Measurements from ENCODE around the gene CAPN1. TPM values are rescaled to one million over a fixed set of nuclear protein-coding genes. Genes with fewer than 3 reads are reported as not detected.
"Not testable (repeated sequence)": the region's sequence is repeated elsewhere in the genome, so short reads cannot be mapped to it uniquely, and the experiment has no call there.

The CAPN1 gene
- polyA plus RNA-seq, 2 donors: 323 to 450 TPM

- no peaks in the 10 kb centered on the region for H3K27me3 ChIP-seq (ENCODE audit: control insufficient read depth in 1 of 2, insufficient read depth in 2 of 2, low read length in 2 of 2)
- no peaks in the 10 kb centered on the region for H3K36me3 ChIP-seq (ENCODE audit: control insufficient read depth in 2 of 2, insufficient read depth in 2 of 2, low read length in 1 of 2)
- no peak overlapping the region for H3K27ac ChIP-seq (ENCODE audit: low read depth in 2 of 2, low read length in 1 of 2)
- H3K4me3 ChIP-seq (ENCODE audit: low read depth in 1 of 2, low read length in 2 of 2): no peak overlapping the region
- no peaks in the 10 kb centered on the region for H3K4me1 ChIP-seq (ENCODE audit: control insufficient read depth in 2 of 2, insufficient read depth in 2 of 2, low read length in 1 of 2)
- H3K9me3 ChIP-seq (ENCODE audit: control insufficient read depth in 2 of 2, insufficient read depth in 1 of 2, low read depth in 1 of 2, low read length in 1 of 2): no peaks in the 10 kb centered on the region
- 41 to 51% methylated on average over 4 of the region's 4 CpGs for WGBS, 2 donors
Observed at GRCh38 chr11:65243797-65244196, 62.1 kb downstream of the CAPN1 start.

DNA sequence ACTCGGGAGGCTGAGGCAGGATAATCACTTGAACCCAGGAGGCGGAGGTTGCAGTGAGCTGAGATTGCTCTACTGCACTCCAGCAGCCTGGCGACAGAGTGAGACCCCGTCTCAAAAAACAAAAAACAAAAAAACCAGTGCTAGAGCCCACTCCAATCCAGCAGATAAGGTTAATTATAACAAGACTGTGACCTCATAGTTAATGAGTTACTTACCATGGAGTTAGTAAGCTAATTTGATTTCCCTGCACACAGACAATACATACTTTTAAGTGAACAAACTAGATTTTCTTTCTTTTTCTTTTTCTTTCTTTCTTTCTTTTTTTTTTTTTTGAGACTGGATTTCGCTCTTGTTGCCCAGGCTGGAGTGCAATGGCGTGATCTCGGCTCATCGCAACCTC lies 63.3 kb downstream of the CAPN1 start:
- WGBS, 2 donors: 92 to 94% methylated on average over 8 of the region's 8 CpGs
- H3K36me3 ChIP-seq (ENCODE audit: control insufficient read depth in 2 of 2, insufficient read depth in 2 of 2, low read length in 1 of 2); H3K4me3 ChIP-seq (ENCODE audit: low read depth in 1 of 2, low read length in 2 of 2); H3K27me3 ChIP-seq (ENCODE audit: control insufficient read depth in 1 of 2, insufficient read depth in 2 of 2, low read length in 2 of 2); H3K4me1 ChIP-seq (ENCODE audit: control insufficient read depth in 2 of 2, insufficient read depth in 2 of 2, low read length in 1 of 2); H3K27ac ChIP-seq (ENCODE audit: low read depth in 2 of 2, low read length in 1 of 2); H3K9me3 ChIP-seq (ENCODE audit: control insufficient read depth in 2 of 2, insufficient read depth in 1 of 2, low read depth in 1 of 2, low read length in 1 of 2): not testable (repeated sequence)

GRCh38 chr11:65246506-65246905 lies 64.8 kb downstream of the CAPN1 start:
- 77 to 81% methylated on average over 5 of the region's 5 CpGs for WGBS, 2 donors
- H3K27me3 ChIP-seq (ENCODE audit: control insufficient read depth in 1 of 2, insufficient read depth in 2 of 2, low read length in 2 of 2): no peaks in the 10 kb centered on the region

GRCh38 chr11:65248184-65248710 lies 66.5 kb downstream of the CAPN1 start:
- not testable (repeated sequence) for H3K27me3 ChIP-seq (ENCODE audit: control insufficient read depth in 1 of 2, insufficient read depth in 2 of 2, low read length in 2 of 2); H3K36me3 ChIP-seq (ENCODE audit: control insufficient read depth in 2 of 2, insufficient read depth in 2 of 2, low read length in 1 of 2); H3K9me3 ChIP-seq (ENCODE audit: control insufficient read depth in 2 of 2, insufficient read depth in 1 of 2, low read depth in 1 of 2, low read length in 1 of 2); H3K27ac ChIP-seq (ENCODE audit: low read depth in 2 of 2, low read length in 1 of 2); H3K4me3 ChIP-seq (ENCODE audit: low read depth in 1 of 2, low read length in 2 of 2); H3K4me1 ChIP-seq (ENCODE audit: control insufficient read depth in 2 of 2, insufficient read depth in 2 of 2, low read length in 1 of 2)
- 81 to 83% methylated on average over 9 of the region's 9 CpGs for WGBS, 2 donors

More at GRCh38 chr11:65246506-65246905, 64.8 kb downstream of the CAPN1 start:
- Histone ChIP-seq H3K27ac (ENCODE audit: low read depth in 2 of 2, low read length in 1 of 2) (no peak overlapping the region), H3K9me3 (ENCODE audit: control insufficient read depth in 2 of 2, insufficient read depth in 1 of 2, low read depth in 1 of 2, low read length in 1 of 2) (no peaks in the 10 kb centered on the region), H3K4me3 (ENCODE audit: low read depth in 1 of 2, low read length in 2 of 2) (no peak overlapping the region), H3K36me3 (ENCODE audit: control insufficient read depth in 2 of 2, insufficient read depth in 2 of 2, low read length in 1 of 2) (no peaks in the 10 kb centered on the region), H3K4me1 (ENCODE audit: control insufficient read depth in 2 of 2, insufficient read depth in 2 of 2, low read length in 1 of 2) (no peaks in the 10 kb centered on the region)

DNA sequence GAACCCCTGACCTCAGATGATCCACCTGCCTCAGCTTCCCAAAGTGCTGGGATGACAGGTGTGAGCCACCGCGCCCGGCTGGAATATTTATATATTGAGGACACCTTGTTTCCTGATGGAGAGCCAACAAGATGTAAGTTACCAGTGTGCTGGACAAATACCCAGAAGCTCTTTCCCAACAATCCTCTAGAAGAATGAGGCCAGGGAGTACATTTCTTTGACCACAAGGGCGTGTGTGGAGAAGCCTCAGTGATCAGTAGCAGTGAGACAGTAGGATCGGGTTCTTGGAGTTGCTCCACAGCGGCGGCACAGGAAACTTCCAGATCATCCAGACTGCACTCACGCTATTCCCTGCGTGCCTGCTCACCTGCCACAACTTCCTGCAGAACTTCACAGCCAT lies 69.7 kb downstream of the CAPN1 start:
- Histone ChIP-seq H3K36me3 (ENCODE audit: control insufficient read depth in 2 of 2, insufficient read depth in 2 of 2, low read length in 1 of 2) (no peaks in the 10 kb centered on the region), H3K4me1 (ENCODE audit: control insufficient read depth in 2 of 2, insufficient read depth in 2 of 2, low read length in 1 of 2) (no peaks in the 10 kb centered on the region), H3K9me3 (ENCODE audit: control insufficient read depth in 2 of 2, insufficient read depth in 1 of 2, low read depth in 1 of 2, low read length in 1 of 2) (no peaks in the 10 kb centered on the region), H3K27ac (ENCODE audit: low read depth in 2 of 2, low read length in 1 of 2) (no peak overlapping the region), H3K4me3 (ENCODE audit: low read depth in 1 of 2, low read length in 2 of 2) (no peak overlapping the region), H3K27me3 (ENCODE audit: control insufficient read depth in 1 of 2, insufficient read depth in 2 of 2, low read length in 2 of 2) (no peaks in the 10 kb centered on the region)
- 83 to 87% methylated on average over 9 of the region's 9 CpGs for WGBS, 2 donors

DNA sequence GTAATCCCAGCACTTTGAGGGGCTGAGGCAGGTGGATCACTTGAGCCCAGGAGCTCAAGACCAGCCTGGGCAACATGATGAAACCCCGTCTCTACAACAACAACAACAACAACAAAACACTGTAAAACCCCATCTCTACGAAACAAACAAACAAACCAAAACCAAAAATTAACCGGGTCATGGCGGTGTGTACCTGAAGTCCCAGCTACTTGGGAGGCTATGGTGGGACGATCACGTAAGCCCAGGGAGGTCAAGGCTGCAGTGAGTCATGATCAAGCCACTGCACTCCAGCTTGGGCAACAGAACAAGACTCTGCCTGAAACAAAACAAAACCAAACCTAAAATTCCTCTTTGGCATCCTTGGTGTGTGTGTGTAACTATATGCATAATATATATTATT lies 73.0 kb downstream of the CAPN1 start:
- Histone ChIP-seq H3K4me1 (ENCODE audit: control insufficient read depth in 2 of 2, insufficient read depth in 2 of 2, low read length in 1 of 2) (no peaks in the 10 kb centered on the region), H3K27me3 (ENCODE audit: control insufficient read depth in 1 of 2, insufficient read depth in 2 of 2, low read length in 2 of 2) (no peaks in the 10 kb centered on the region), H3K27ac (ENCODE audit: low read depth in 2 of 2, low read length in 1 of 2) (no peak overlapping the region), H3K36me3 (ENCODE audit: control insufficient read depth in 2 of 2, insufficient read depth in 2 of 2, low read length in 1 of 2) (no peaks in the 10 kb centered on the region), H3K4me3 (ENCODE audit: low read depth in 1 of 2, low read length in 2 of 2) (no peak overlapping the region), H3K9me3 (ENCODE audit: control insufficient read depth in 2 of 2, insufficient read depth in 1 of 2, low read depth in 1 of 2, low read length in 1 of 2) (no peaks in the 10 kb centered on the region)
- WGBS, 2 donors: 70 to 75% methylated on average over 6 of the region's 6 CpGs

GRCh38 chr11:65258988-65259387 lies 77.3 kb downstream of the CAPN1 start:
- no peaks in the 10 kb centered on the region for H3K27me3 ChIP-seq (ENCODE audit: control insufficient read depth in 1 of 2, insufficient read depth in 2 of 2, low read length in 2 of 2)
- H3K9me3 ChIP-seq (ENCODE audit: control insufficient read depth in 2 of 2, insufficient read depth in 1 of 2, low read depth in 1 of 2, low read length in 1 of 2): no peaks in the 10 kb centered on the region
- H3K36me3 ChIP-seq (ENCODE audit: control insufficient read depth in 2 of 2, insufficient read depth in 2 of 2, low read length in 1 of 2): no peaks in the 10 kb centered on the region
- H3K4me3 ChIP-seq (ENCODE audit: low read depth in 1 of 2, low read length in 2 of 2): no peak overlapping the region
- peaks cover 0 to 2% of the 10 kb centered on the region in 2 donors for H3K4me1 ChIP-seq (ENCODE audit: control insufficient read depth in 2 of 2, insufficient read depth in 2 of 2, low read length in 1 of 2)
- no peak overlapping the region for H3K27ac ChIP-seq (ENCODE audit: low read depth in 2 of 2, low read length in 1 of 2)
- 79 to 82% methylated on average over 5 of the region's 5 CpGs for WGBS, 2 donors

GRCh38 chr11:65260302-65260701 lies 78.6 kb downstream of the CAPN1 start:
- H3K9me3 ChIP-seq (ENCODE audit: control insufficient read depth in 2 of 2, insufficient read depth in 1 of 2, low read depth in 1 of 2, low read length in 1 of 2): no peaks in the 10 kb centered on the region
- no peak overlapping the region for H3K4me3 ChIP-seq (ENCODE audit: low read depth in 1 of 2, low read length in 2 of 2)
- H3K27ac ChIP-seq (ENCODE audit: low read depth in 2 of 2, low read length in 1 of 2): no peak overlapping the region
- no peaks in the 10 kb centered on the region for H3K27me3 ChIP-seq (ENCODE audit: control insufficient read depth in 1 of 2, insufficient read depth in 2 of 2, low read length in 2 of 2)
- no peaks in the 10 kb centered on the region for H3K36me3 ChIP-seq (ENCODE audit: control insufficient read depth in 2 of 2, insufficient read depth in 2 of 2, low read length in 1 of 2)
- H3K4me1 ChIP-seq (ENCODE audit: control insufficient read depth in 2 of 2, insufficient read depth in 2 of 2, low read length in 1 of 2): peaks cover 0 to 2% of the 10 kb centered on the region in 2 donors
- WGBS, 2 donors: 94 to 95% methylated on average over 17 of the region's 17 CpGs

GRCh38 chr11:65260756-65261590 lies 79.2 kb downstream of the CAPN1 start:
- 61 to 63% methylated on average over 26 of the region's 26 CpGs for WGBS, 2 donors
- no peaks in the 10 kb centered on the region for H3K36me3 ChIP-seq (ENCODE audit: control insufficient read depth in 2 of 2, insufficient read depth in 2 of 2, low read length in 1 of 2)
- no peaks in the 10 kb centered on the region for H3K9me3 ChIP-seq (ENCODE audit: control insufficient read depth in 2 of 2, insufficient read depth in 1 of 2, low read depth in 1 of 2, low read length in 1 of 2)
- H3K4me3 ChIP-seq (ENCODE audit: low read depth in 1 of 2, low read length in 2 of 2): peak overlapping the region; percentile 60 to 63
- H3K4me1 ChIP-seq (ENCODE audit: control insufficient read depth in 2 of 2, insufficient read depth in 2 of 2, low read length in 1 of 2): peaks cover 0 to 2% of the 10 kb centered on the region in 2 donors
- H3K27ac ChIP-seq (ENCODE audit: low read depth in 2 of 2, low read length in 1 of 2): peak overlapping the region; percentile 97 to 98
- H3K27me3 ChIP-seq (ENCODE audit: control insufficient read depth in 1 of 2, insufficient read depth in 2 of 2, low read length in 2 of 2): no peaks in the 10 kb centered on the region

All from esophagus (tissue), 2 donors.